Measurements from ENCODE around the gene LUZP2.

The LUZP2 gene

GRCh38 chr11:24734742-24735237 is 237.9 kb downstream of the LUZP2 start:
- DNase-seq = no peak

GRCh38 chr11:24738972-24739371 is 242.1 kb downstream of the LUZP2 start:
- no peak for DNase-seq

- DNase-seq = no peak
These were observed 242.8 kb downstream of the LUZP2 start for GRCh38 chr11:24739637-24740036.

GRCh38 chr11:24747275-24748251 is 250.7 kb downstream of the LUZP2 start:
- no peak for DNase-seq

- DNase-seq = no peak
These were observed 251.4 kb downstream of the LUZP2 start for GRCh38 chr11:24748261-24748660.

GRCh38 chr11:24754406-24754805 is 257.6 kb downstream of the LUZP2 start:
- DNase-seq = no peak

- DNase-seq = no peak
These were observed 258.5 kb downstream of the LUZP2 start for GRCh38 chr11:24755260-24755839.

GRCh38 chr11:24759742-24760141 is 262.9 kb downstream of the LUZP2 start:
- DNase-seq = no peak

- no peak for DNase-seq
These were observed 263.8 kb downstream of the LUZP2 start for GRCh38 chr11:24760681-24761080.

GRCh38 chr11:24762076-24762475 is 265.2 kb downstream of the LUZP2 start:
- no peak for DNase-seq

GRCh38 chr11:24767411-24767810 is 270.6 kb downstream of the LUZP2 start:
- DNase-seq = no peak

GRCh38 chr11:24773322-24773721 is 276.5 kb downstream of the LUZP2 start:
- DNase-seq = no peak

- DNase-seq = no peak
These were observed 282.9 kb downstream of the LUZP2 start for GRCh38 chr11:24779791-24780190.

- no peak for DNase-seq
These were observed 284.4 kb downstream of the LUZP2 start for GRCh38 chr11:24781288-24781687.

GRCh38 chr11:24793479-24793878 is 296.6 kb downstream of the LUZP2 start:
- DNase-seq = no peak

- no peak for DNase-seq
These were observed 297.2 kb downstream of the LUZP2 start for GRCh38 chr11:24794064-24794463.

- no peak for DNase-seq
These were observed 308.8 kb downstream of the LUZP2 start for GRCh38 chr11:24805671-24806070.

- DNase-seq = no peak
These were observed 311.3 kb downstream of the LUZP2 start for GRCh38 chr11:24808173-24808572.

- no peak for DNase-seq
These were observed 322.2 kb downstream of the LUZP2 start for GRCh38 chr11:24819006-24819405.

GRCh38 chr11:24819863-24820434 is 323.1 kb downstream of the LUZP2 start:
- no peak for DNase-seq

GRCh38 chr11:24820541-24820940 is 323.7 kb downstream of the LUZP2 start:
- DNase-seq = no peak

GRCh38 chr11:24828938-24829605 is 332.2 kb downstream of the LUZP2 start:
- DNase-seq = no peak

- no peak for DNase-seq
These were observed 336.7 kb downstream of the LUZP2 start for GRCh38 chr11:24833573-24833972.

Data from activated CD8-positive, alpha-beta memory T cell treated with anti-CD3 and anti-CD28 coated beads, Interleukin-2, amount 50 U/mL, for 4 hours (primary cell).